ENCODE measurements around the gene SLC47A2.
"Not testable (repeated sequence)": the region's sequence is repeated elsewhere in the genome, so short reads cannot be mapped to it uniquely, and the experiment has no call there.

Gene SLC47A2

GRCh38 chr17:19672009-19672750, 44.2 kb downstream of the SLC47A2 start:
- TF ChIP-seq, protein P1, sequence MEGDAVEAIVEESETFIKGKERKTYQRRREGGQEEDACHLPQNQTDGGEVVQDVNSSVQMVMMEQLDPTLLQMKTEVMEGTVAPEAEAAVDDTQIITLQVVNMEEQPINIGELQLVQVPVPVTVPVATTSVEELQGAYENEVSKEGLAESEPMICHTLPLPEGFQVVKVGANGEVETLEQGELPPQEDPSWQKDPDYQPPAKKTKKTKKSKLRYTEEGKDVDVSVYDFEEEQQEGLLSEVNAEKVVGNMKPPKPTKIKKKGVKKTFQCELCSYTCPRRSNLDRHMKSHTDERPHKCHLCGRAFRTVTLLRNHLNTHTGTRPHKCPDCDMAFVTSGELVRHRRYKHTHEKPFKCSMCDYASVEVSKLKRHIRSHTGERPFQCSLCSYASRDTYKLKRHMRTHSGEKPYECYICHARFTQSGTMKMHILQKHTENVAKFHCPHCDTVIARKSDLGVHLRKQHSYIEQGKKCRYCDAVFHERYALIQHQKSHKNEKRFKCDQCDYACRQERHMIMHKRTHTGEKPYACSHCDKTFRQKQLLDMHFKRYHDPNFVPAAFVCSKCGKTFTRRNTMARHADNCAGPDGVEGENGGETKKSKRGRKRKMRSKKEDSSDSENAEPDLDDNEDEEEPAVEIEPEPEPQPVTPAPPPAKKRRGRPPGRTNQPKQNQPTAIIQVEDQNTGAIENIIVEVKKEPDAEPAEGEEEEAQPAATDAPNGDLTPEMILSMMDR (IDR thresholded peaks at IDR 0.05; ENCODE audit: borderline replicate concordance, insufficient read depth, low read depth, low read length): no peak
- H3K4me3 ChIP-seq (ENCODE audit: low read depth, low read length): no peak overlapping the region

DNA sequence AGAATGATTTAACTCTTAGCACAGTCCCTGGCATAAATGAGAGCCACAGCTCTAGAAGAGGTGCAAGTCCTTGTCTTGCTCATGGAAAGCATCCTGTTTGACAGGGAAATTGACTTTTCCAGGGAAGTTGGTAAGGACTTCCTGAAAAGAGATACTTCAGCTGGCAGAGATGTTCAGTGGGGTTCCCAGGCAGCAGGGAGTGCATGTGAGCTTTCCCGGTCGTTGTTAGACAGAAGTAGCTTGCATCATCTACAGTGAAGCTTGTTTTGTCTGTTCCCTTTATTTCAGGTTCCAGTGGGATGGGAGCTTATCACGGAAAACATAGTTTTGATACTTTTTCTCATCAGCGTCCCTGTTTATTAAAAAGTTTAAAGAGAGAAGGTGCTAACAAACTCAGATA, 45.0 kb downstream of the SLC47A2 start:
- H3K4me3 ChIP-seq (ENCODE audit: low read depth, low read length): no peak overlapping the region
- TF ChIP-seq, protein P1 (IDR thresholded peaks at IDR 0.05; ENCODE audit: borderline replicate concordance, insufficient read depth, low read depth, low read length): no peak

- TF ChIP-seq, protein P1 (IDR thresholded peaks at IDR 0.05; ENCODE audit: borderline replicate concordance, insufficient read depth, low read depth, low read length): no peak
- H3K4me3 ChIP-seq (ENCODE audit: low read depth, low read length): no peak overlapping the region
Measured at GRCh38 chr17:19670908-19671307, 45.5 kb downstream of the SLC47A2 start.

- not testable (repeated sequence) for H3K4me3 ChIP-seq (ENCODE audit: low read depth, low read length)
Measured at GRCh38 chr17:19669680-19670079, 46.7 kb downstream of the SLC47A2 start.

GRCh38 chr17:19664821-19665181, 51.6 kb downstream of the SLC47A2 start:
- TF ChIP-seq, protein P1 (IDR thresholded peaks at IDR 0.05; ENCODE audit: borderline replicate concordance, insufficient read depth, low read depth, low read length): no peak
- no peak overlapping the region for H3K4me3 ChIP-seq (ENCODE audit: low read depth, low read length)

GRCh38 chr17:19664136-19664820, 52.1 kb downstream of the SLC47A2 start:
- TF ChIP-seq, protein P1 (IDR thresholded peaks at IDR 0.05; ENCODE audit: borderline replicate concordance, insufficient read depth, low read depth, low read length): no peak
- H3K4me3 ChIP-seq (ENCODE audit: low read depth, low read length): no peak overlapping the region

GRCh38 chr17:19663097-19663496, 53.3 kb downstream of the SLC47A2 start:
- H3K4me3 ChIP-seq (ENCODE audit: low read depth, low read length): no peak overlapping the region
- TF ChIP-seq, protein P1 (IDR thresholded peaks at IDR 0.05; ENCODE audit: borderline replicate concordance, insufficient read depth, low read depth, low read length): no peak
